ENCODE data around the gene RBM20. TPM values are rescaled to one million over a fixed set of nuclear protein-coding genes. Genes with fewer than 3 reads are reported as not detected.

Gene RBM20
- total and polyA plus RNA-seq, 12 donors: 0.07 to 2.3 (median 0.28) TPM; not detected in 2

DNA sequence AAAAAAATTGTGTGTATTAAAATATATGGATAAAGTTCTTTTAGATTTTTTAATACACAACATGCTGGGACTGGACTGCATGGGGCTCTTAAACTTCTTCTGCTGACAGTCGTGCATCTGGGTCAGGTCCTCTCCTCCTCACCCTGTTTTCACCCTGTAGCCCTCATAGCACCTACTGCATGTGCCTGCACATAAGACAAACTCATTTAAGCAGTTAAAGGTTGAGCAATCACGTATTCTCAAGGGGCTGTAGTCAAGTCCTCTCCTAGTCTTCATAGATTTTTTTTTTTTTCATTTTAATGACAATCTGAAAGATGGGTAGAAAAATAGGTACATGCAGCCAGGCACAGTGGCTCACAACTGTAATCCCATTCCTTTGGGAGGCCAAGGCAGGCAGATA, 204.0 kb downstream of the RBM20 start:
- H3K9me3 ChIP-seq (replicated peaks in 1 of 3): no peaks in the 10 kb centered on the region
- WGBS, 4 donors: 80 to 90% (median 85%) methylated on average over 2 of the region's 2 CpGs
- H3K4me1 ChIP-seq (replicated peaks in 1 of 2): peaks cover 0 to 10% of the 10 kb centered on the region in 2 donors
- no peak overlapping the region for H3K4me3 ChIP-seq
- DNase-seq: no peak
- no peaks in the 10 kb centered on the region for H3K27me3 ChIP-seq
- no peaks in the 10 kb centered on the region for H3K36me3 ChIP-seq (replicated peaks in 1 of 2)
- TF ChIP-seq, protein P1, sequence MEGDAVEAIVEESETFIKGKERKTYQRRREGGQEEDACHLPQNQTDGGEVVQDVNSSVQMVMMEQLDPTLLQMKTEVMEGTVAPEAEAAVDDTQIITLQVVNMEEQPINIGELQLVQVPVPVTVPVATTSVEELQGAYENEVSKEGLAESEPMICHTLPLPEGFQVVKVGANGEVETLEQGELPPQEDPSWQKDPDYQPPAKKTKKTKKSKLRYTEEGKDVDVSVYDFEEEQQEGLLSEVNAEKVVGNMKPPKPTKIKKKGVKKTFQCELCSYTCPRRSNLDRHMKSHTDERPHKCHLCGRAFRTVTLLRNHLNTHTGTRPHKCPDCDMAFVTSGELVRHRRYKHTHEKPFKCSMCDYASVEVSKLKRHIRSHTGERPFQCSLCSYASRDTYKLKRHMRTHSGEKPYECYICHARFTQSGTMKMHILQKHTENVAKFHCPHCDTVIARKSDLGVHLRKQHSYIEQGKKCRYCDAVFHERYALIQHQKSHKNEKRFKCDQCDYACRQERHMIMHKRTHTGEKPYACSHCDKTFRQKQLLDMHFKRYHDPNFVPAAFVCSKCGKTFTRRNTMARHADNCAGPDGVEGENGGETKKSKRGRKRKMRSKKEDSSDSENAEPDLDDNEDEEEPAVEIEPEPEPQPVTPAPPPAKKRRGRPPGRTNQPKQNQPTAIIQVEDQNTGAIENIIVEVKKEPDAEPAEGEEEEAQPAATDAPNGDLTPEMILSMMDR (IDR thresholded peaks at IDR 0.05): no peak
- no peak for TF ChIP-seq POLR2A (IDR thresholded peaks at IDR 0.05)
- intact Hi-C loops (cut with DNase I): no loop called here
- no peak overlapping the region for H3K27ac ChIP-seq

DNA sequence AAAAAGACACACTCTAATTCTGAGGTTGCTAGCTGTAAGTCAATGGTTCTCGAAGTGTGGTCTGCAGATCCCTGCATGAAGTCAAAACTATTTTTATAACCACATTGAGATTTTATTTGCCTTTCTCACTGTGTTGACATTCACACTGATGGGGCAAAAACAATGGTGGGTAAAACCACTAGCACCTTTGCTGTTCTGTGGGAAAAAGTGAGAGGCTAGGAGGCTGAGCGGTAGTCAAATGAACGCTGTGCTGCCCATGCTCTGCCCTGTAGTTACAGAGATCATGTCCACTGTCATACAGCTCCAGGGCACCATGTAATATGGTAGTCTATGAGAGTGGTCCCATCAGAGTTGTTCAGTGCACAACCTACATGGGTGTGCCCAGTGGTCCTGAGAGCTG, 206.0 kb downstream of the RBM20 start:
- intact Hi-C loops (cut with DNase I): no loop called here
- H3K27me3 ChIP-seq: no peaks in the 10 kb centered on the region
- no peaks in the 10 kb centered on the region for H3K9me3 ChIP-seq (replicated peaks in 1 of 3)
- H3K27ac ChIP-seq: no peak overlapping the region
- 87 to 98% (median 90%) methylated on average over 3 of the region's 3 CpGs for WGBS, 4 donors
- H3K4me1 ChIP-seq (replicated peaks in 1 of 2): peaks cover 0 to 10% of the 10 kb centered on the region in 2 donors
- no peak for DNase-seq
- TF ChIP-seq POLR2A (IDR thresholded peaks at IDR 0.05): no peak
- TF ChIP-seq, protein P1 (IDR thresholded peaks at IDR 0.05): no peak
- no peaks in the 10 kb centered on the region for H3K36me3 ChIP-seq (replicated peaks in 1 of 2)
- H3K4me3 ChIP-seq: no peak overlapping the region

DNA sequence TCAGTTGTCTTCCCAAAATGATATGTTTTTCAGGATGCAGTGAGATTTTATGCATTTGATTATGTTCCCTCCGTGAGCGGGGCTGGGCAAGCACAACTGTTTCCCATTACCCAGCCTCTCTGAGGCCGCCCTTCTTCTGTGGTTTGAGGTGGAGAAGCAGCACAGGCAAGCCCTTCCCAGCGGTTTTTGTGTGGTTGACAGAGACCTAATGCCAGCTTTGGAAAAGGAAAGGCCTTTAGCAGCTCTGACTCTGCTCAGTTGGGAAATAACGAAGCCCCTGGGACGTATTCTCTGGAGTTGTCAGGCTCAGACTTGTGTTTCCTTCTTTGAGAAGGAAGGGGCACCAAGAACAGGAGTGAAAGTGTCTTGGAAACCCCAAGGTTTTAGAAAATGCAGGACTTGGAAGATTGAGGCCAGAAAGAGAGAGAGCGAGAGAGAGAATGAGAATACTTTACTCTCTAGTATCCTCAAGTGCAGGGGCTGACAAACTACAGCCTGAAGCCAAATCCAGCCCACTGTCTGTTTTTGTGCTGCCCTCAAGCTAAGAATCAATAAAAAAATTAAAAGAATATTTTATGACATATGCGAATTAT, 207.0 kb downstream of the RBM20 start:
- 74 to 84% (median 79%) methylated on average over 6 to 8 of the region's 8 CpGs for WGBS, 4 donors
- H3K4me1 ChIP-seq (replicated peaks in 1 of 2): peaks cover 0 to 2% of the 10 kb centered on the region in 2 donors
- TF ChIP-seq POLR2A (IDR thresholded peaks at IDR 0.05): no peak
- TF ChIP-seq, protein P1 (IDR thresholded peaks at IDR 0.05): no peak

DNA sequence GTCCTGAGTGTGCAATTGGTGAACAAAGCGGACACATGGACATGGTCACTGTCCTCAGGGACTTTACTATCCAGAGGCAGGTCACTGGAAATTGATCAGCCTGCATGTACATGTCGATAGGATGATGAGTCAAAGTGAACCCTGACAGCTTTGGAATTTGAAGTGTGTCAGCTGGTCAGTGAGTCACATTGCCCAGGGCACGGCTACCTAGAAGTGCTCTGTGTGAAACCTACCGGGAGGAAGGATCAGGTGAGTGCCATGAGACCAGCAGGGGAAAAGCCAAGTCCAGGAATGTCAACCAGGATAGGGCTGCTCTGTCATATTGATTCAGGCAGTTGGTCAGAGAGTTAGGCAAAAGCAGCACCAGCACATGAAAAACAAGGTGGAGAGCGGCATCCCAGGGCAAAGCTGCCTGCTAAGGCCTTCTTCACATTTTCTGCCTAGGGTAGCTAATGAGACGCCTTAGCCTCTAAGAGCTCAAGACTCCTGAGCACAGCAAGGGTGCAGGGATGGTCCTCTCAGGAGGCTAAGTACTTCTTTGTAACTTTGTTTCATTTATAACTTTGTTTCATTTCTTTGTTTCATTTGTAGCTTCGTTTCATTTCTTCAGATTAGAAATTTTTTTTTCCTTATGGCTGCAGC, 208.2 kb downstream of the RBM20 start:
- TF ChIP-seq POLR2A (IDR thresholded peaks at IDR 0.05): no peak
- TF ChIP-seq, protein P1 (IDR thresholded peaks at IDR 0.05): no peak
- Histone ChIP-seq H3K36me3 (replicated peaks in 1 of 2) (no peaks in the 10 kb centered on the region), H3K4me3 (no peak overlapping the region), H3K9me3 (replicated peaks in 1 of 3) (no peaks in the 10 kb centered on the region), H3K4me1 (replicated peaks in 1 of 2) (peaks cover 4% of the 10 kb centered on the region in 2 donors), H3K27ac (no peak overlapping the region), H3K27me3 (no peaks in the 10 kb centered on the region)
- peak in 1 of 7 donors; percentile 50 for DNase-seq
- intact Hi-C loops (cut with DNase I): no loop called here
- WGBS, 4 donors: 50 to 60% (median 52%) methylated on average over 6 to 7 of the region's 7 CpGs

More for the DNA sequence above, 207.0 kb downstream of the RBM20 start:
- Histone ChIP-seq H3K9me3 (replicated peaks in 1 of 3) (no peaks in the 10 kb centered on the region), H3K27ac (no peak overlapping the region), H3K4me3 (no peak overlapping the region), H3K27me3 (no peaks in the 10 kb centered on the region), H3K36me3 (replicated peaks in 1 of 2) (no peaks in the 10 kb centered on the region)
- intact Hi-C loops (cut with DNase I): no loop called here
- no peak for DNase-seq

Measured in adrenal gland (tissue), 12 donors.